NCI-H2029 (cell line): ENCODE data around the gene ADRA1B.
A peak's percentile ranks its signal among the peaks of the same experiment; 100 is the strongest.

ENCODE experiments used
- DNase-seq: peaks from one replicate; lab custom pipeline; 2025; lab: John Stamatoyannopoulos, UW

The ADRA1B gene

GRCh38 chr5:159915904-159916840 is at the start of gene ADRA1B:
Gene ADRA1B, plus strand, starts transcription at chr5:159916482. Its CDS starts 424 bp downstream, at chr5:159916906.
- peak; percentile 9 for DNase-seq

- DNase-seq: no peak
Measured at GRCh38 chr5:159873680-159874079, 42.6 kb upstream of the ADRA1B start.

- DNase-seq: no peak
Measured at GRCh38 chr5:159874263-159874662, 42.0 kb upstream of the ADRA1B start.

- no peak for DNase-seq
Measured at GRCh38 chr5:159877016-159877415, 39.3 kb upstream of the ADRA1B start.

GRCh38 chr5:159877894-159878448 is 38.3 kb upstream of the ADRA1B start:
- DNase-seq: peak; percentile 78

- DNase-seq: no peak
Measured at GRCh38 chr5:159878988-159879471, 37.3 kb upstream of the ADRA1B start.

GRCh38 chr5:159880676-159881075 is 35.6 kb upstream of the ADRA1B start:
- DNase-seq: no peak

GRCh38 chr5:159881967-159882366 is 34.3 kb upstream of the ADRA1B start:
- DNase-seq: no peak

- no peak for DNase-seq
Measured at GRCh38 chr5:159883522-159883950, 32.7 kb upstream of the ADRA1B start.

GRCh38 chr5:159884917-159885620 is 31.2 kb upstream of the ADRA1B start:
- no peak for DNase-seq

- DNase-seq: peak; percentile 79
Measured at GRCh38 chr5:159886296-159886695, 30.0 kb upstream of the ADRA1B start.

GRCh38 chr5:159887050-159887449 is 29.2 kb upstream of the ADRA1B start:
- peak; percentile 88 for DNase-seq

- DNase-seq: no peak
Measured at GRCh38 chr5:159888860-159889259, 27.4 kb upstream of the ADRA1B start.

GRCh38 chr5:159890141-159890540 is 26.1 kb upstream of the ADRA1B start:
- no peak for DNase-seq

GRCh38 chr5:159891371-159891770 is 24.9 kb upstream of the ADRA1B start:
- no peak for DNase-seq

GRCh38 chr5:159893040-159893695 is 23.1 kb upstream of the ADRA1B start:
- DNase-seq: no peak

- no peak for DNase-seq
Measured at GRCh38 chr5:159894149-159894720, 22.0 kb upstream of the ADRA1B start.

GRCh38 chr5:159897786-159898393 is 18.4 kb upstream of the ADRA1B start:
- DNase-seq: peak; percentile 87

- no peak for DNase-seq
Measured at GRCh38 chr5:159899067-159900049, 16.9 kb upstream of the ADRA1B start.

- no peak for DNase-seq
Measured at GRCh38 chr5:159901308-159901707, 15.0 kb upstream of the ADRA1B start.
